SK-N-MC (cell line): ENCODE data around the gene LOXL3.

Experiments
- EZH2 ChIP-seq: fragments of 200-600 bp; sonication (generic); IDR thresholded peaks from one replicate; pipeline ENCODE4 v1.6.1; 2017; ENCODE audit warnings: antibody characterized with exemption
- POLR2AphosphoS5 ChIP-seq: IDR thresholded peaks from 2 replicates; pipeline ENCODE4 v1.6.1; 2012; ENCODE audit warnings: mild to moderate bottlenecking, low read depth, low read length, borderline replicate concordance

DNA sequence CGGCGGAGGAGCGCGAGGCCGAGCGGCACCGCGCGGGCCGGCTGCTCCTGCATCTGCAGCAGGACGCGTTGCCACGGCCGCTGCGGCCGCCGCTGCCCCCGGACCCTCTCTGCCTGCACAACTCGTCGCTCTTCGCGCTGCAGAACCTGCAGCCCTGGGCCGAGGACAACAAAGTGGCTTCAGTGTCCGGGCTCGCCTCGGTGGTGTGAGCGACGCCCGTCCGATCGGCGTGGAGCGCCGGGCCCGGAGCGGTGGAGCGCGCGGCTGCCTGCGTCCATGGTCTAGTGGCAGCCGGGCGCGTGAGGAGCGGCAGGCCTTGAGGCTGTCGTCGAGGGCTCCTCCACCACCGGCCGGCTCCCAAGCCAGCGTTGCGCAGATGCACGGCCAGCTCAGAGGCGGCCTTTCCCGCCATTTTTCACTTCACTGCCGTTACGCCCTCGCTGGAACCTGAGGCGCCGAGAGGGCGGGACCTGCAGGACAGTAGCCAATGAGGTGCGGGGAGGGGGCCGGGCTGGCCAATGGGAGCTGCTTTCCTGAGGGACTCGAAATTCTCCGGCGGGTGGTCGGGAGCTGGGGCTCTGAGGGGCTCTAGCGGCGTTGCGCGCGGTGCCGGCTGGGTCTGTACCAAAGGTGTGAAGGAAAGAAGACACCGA lies 37.6 kb downstream of the LOXL3 start:
- TF ChIP-seq EZH2 (no peak), POLR2AphosphoS5 (no peak)
